Gastroesophageal sphincter (tissue), 4 donors: ENCODE measurements around the gene MYLK. TPM values are rescaled to one million over a fixed set of nuclear protein-coding genes. Genes with fewer than 3 reads are reported as not detected.
A peak's percentile ranks its signal among the peaks of the same experiment; 100 is the strongest.

ENCODE experiments used
- ATAC-seq: fragments of 150-250 bp; one replicate; pipeline ENCODE4 v1.9.1; 2016; ENCODE audit warnings: mild to moderate bottlenecking, moderate library complexity
- H3K27ac ChIP-seq, 4 donors: fragments of 200-600 bp; sonication (generic) in 3 of 4; 1 replicate in 3 of 4; 2 replicates in 1 of 4; pipeline ENCODE4 v1.5.1; 2016 to 2019
- H3K27me3 ChIP-seq: fragments of 200-600 bp; sonication (generic); one replicate; pipeline ENCODE4 v1.5.1; 2019
- H3K36me3 ChIP-seq, 2 donors: fragments of 200-600 bp; sonication (generic); one replicate each; pipeline ENCODE4 v1.5.1; 2019; ENCODE audit warnings: control low read depth in 1 of 2
- H3K4me1 ChIP-seq, 3 donors: fragments of 200-600 bp; sonication (generic); 1 replicate in 2 of 3; 2 replicates in 1 of 3; pipeline ENCODE4 v1.5.1; 2016 to 2019; ENCODE audit warnings: control low read depth in 2 of 3
- H3K4me3 ChIP-seq, 2 donors: fragments of 200-600 bp; sonication (generic); one replicate each; pipeline ENCODE4 v1.5.1; 2019; ENCODE audit warnings: mild to moderate bottlenecking in 1 of 2, moderate library complexity in 1 of 2
- H3K9me3 ChIP-seq, 3 donors: fragments of 200-600 bp; sonication (generic); one replicate each; pipeline ENCODE4 v1.5.1; 2017 to 2019; ENCODE audit warnings: control low read depth in 2 of 3
- CTCF ChIP-seq, 4 experiments: fragments of 200-600 bp in 2 of 4; fragments of 450-650 bp in 2 of 4; sonication (generic) in 1 of 4; IDR thresholded peaks; one replicate each; pipeline ENCODE4 v1.5.1; 2017 to 2019; ENCODE audit warnings: antibody characterized with exemption in 4 of 4, mild to moderate bottlenecking in 2 of 4, moderate library complexity in 2 of 4
- EP300 ChIP-seq: sonication (generic); formaldehyde crosslinking; IDR thresholded peaks from one replicate; pipeline ENCODE4 v1.6.1; 2017; ENCODE audit warnings: antibody characterized with exemption, mild to moderate bottlenecking
- POLR2A ChIP-seq, 2 donors: fragments of 450-650 bp; IDR thresholded peaks; one replicate each; pipeline ENCODE4 v1.6.1; 2017; ENCODE audit warnings: antibody characterized with exemption in 2 of 2, mild to moderate bottlenecking in 2 of 2, moderate library complexity in 1 of 2
- POLR2AphosphoS5 ChIP-seq: sonication (generic); formaldehyde crosslinking; IDR thresholded peaks from one replicate; pipeline ENCODE4 v1.6.1; 2017; ENCODE audit warnings: antibody characterized with exemption
- WGBS, 2 donors: methylation state at CpG; one replicate each; pipeline ENCODE4 v1.1.5; 2018; ENCODE audit warnings: low coverage in 1 of 2; 5-methylcytosine and 5-hydroxymethylcytosine counted together
- total RNA-seq, 4 donors: library from RNA; depleted of rRNA; stranded (reverse); fragments of >200 nt; gene quantifications; one replicate each; pipeline ENCODE4 v1.1.0, GENCODE V29; 2016

Gene MYLK
- total RNA-seq, 4 donors from 2014 or later = 1,558 to 2,522 (median 2,261) TPM

- ATAC-seq = peak; percentile 85
- Histone ChIP-seq H3K9me3 (no peaks in the 10 kb centered on the region), H3K4me1 (peaks cover 0 to 62% (median 4%) of the 10 kb centered on the region in 3 donors), H3K4me3 (peak overlapping the region; percentile 62 to 96), H3K36me3 (no peaks in the 10 kb centered on the region), H3K27ac (peak overlapping the region; percentile 94 to 97 (median 96)), H3K27me3 (no peaks in the 10 kb centered on the region)
- TF ChIP-seq POLR2AphosphoS5 (peak; percentile 98), POLR2A (IDR thresholded peaks at IDR 0.05) (peak; percentile 85 to 87), CTCF (IDR thresholded peaks at IDR 0.05) (peak in 1 of 4 experiments; percentile 25), EP300 (no peak)
- 32 to 34% methylated on average over 8 to 18 of the region's 23 CpGs for WGBS, 2 donors
Observed at GRCh38 chr3:123700791-123701722, 183.1 kb downstream of the MYLK start.

GRCh38 chr3:123698813-123699212 lies 185.3 kb downstream of the MYLK start:
- Histone ChIP-seq H3K9me3 (no peaks in the 10 kb centered on the region), H3K27me3 (no peaks in the 10 kb centered on the region), H3K27ac (peak overlapping the region; percentile 94 to 97 (median 96)), H3K4me1 (peaks cover 10 to 62% (median 20%) of the 10 kb centered on the region in 3 donors), H3K36me3 (peaks cover 0 to 11% of the 10 kb centered on the region in 2 donors), H3K4me3 (peak overlapping the region; percentile 62 to 96)
- TF ChIP-seq POLR2AphosphoS5 (no peak), CTCF (IDR thresholded peaks at IDR 0.05) (no peak), EP300 (no peak), POLR2A (IDR thresholded peaks at IDR 0.05) (no peak)
- WGBS, 2 donors = 28% methylated on average over 3 of the region's 5 CpGs; no CpG with 5 or more reads in 1 of the 2 donors
- no peak for ATAC-seq

- ATAC-seq = no peak
- Histone ChIP-seq H3K36me3 (peaks cover 0 to 30% of the 10 kb centered on the region in 2 donors), H3K4me3 (peak overlapping the region; percentile 62 to 96), H3K27me3 (no peaks in the 10 kb centered on the region), H3K4me1 (peaks cover 13 to 62% (median 39%) of the 10 kb centered on the region in 3 donors), H3K9me3 (no peaks in the 10 kb centered on the region), H3K27ac (peak overlapping the region; percentile 94 to 97 (median 96))
- TF ChIP-seq CTCF (IDR thresholded peaks at IDR 0.05) = no peak
- TF ChIP-seq POLR2AphosphoS5 = no peak
- TF ChIP-seq POLR2A (IDR thresholded peaks at IDR 0.05) = peak in 1 of 2 donors; percentile 12
- TF ChIP-seq EP300 = no peak
- WGBS, 2 donors = 0 to 20% methylated on average over 5 of the region's 6 CpGs
Observed at GRCh38 chr3:123696808-123697207, 187.3 kb downstream of the MYLK start.

GRCh38 chr3:123695731-123696640 lies 188.1 kb downstream of the MYLK start:
- H3K4me1 ChIP-seq = peaks cover 13 to 63% (median 39%) of the 10 kb centered on the region in 3 donors
- H3K27ac ChIP-seq = peak overlapping the region; percentile 94 to 97 (median 96)
- 31 to 33% methylated on average over 6 to 14 of the region's 14 CpGs for WGBS, 2 donors
- TF ChIP-seq EP300 (no peak), POLR2AphosphoS5 (peak; percentile 11)
- ATAC-seq = no peak
- no peaks in the 10 kb centered on the region for H3K27me3 ChIP-seq
- H3K9me3 ChIP-seq = no peaks in the 10 kb centered on the region
- peak overlapping the region; percentile 62 to 96 for H3K4me3 ChIP-seq
- H3K36me3 ChIP-seq = peaks cover 0 to 38% of the 10 kb centered on the region in 2 donors

- Histone ChIP-seq H3K4me1 (peaks cover 13 to 71% (median 39%) of the 10 kb centered on the region in 3 donors), H3K27ac (peak overlapping the region; percentile 94 to 97 (median 96)), H3K27me3 (no peaks in the 10 kb centered on the region), H3K9me3 (no peaks in the 10 kb centered on the region), H3K4me3 (peak overlapping the region; percentile 62 to 96), H3K36me3 (peaks cover 0 to 46% of the 10 kb centered on the region in 2 donors)
- WGBS, 2 donors = 37% methylated on average over 2 of the region's 2 CpGs; no CpG with 5 or more reads in 1 of the 2 donors
- no peak for TF ChIP-seq POLR2A (IDR thresholded peaks at IDR 0.05)
- TF ChIP-seq EP300 = no peak
- no peak for TF ChIP-seq POLR2AphosphoS5
- no peak for TF ChIP-seq CTCF (IDR thresholded peaks at IDR 0.05)
- no peak for ATAC-seq
Observed at GRCh38 chr3:123695152-123695551, 189.0 kb downstream of the MYLK start.
